Mammary epithelial cell (primary cell): ENCODE measurements around the gene SAP30BP.

ENCODE experiments used
- CTCF ChIP-seq, 2 donors: IDR thresholded peaks in 1 of 2; conservative IDR thresholded peaks in 1 of 2; 2 replicates each; pipeline ENCODE4 v1.5.1; 2011 to 2012; ENCODE audit warnings: inconsistent platforms in 2 of 2, low read length in 2 of 2, mild to moderate bottlenecking in 2 of 2, control low read depth in 1 of 2, low read depth in 1 of 2; ENCODE audit not compliant: insufficient read depth in 1 of 2; ENCODE audit errors: extremely low read depth in 1 of 2
- EZH2 ChIP-seq: IDR thresholded peaks from 2 replicates; pipeline ENCODE4 v1.6.1; 2012; ENCODE audit warnings: low read length, inconsistent platforms, borderline replicate concordance

DNA sequence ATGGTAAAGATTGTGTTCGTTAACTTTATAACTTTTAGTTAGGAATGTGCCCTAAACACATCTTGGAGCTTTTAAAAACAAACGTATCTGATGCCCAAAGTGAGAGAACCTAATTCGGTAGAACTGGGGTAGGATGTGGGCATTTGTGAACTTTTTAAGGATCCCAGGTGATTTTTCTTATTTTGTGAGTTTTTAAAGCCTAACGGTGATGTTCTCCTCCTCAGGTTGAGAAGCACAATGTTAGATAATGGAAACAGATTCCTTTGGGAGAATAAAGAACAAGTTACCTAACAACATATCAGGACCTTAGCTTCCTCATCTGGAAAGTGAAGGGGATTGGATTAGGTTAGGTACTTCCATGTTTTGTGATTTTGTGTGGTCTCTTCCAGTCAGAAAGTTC lies 687 bp downstream of the SAP30BP start:
- TF ChIP-seq CTCF (conservative IDR thresholded peaks at IDR 0.05 in 1 of 2, IDR thresholded peaks at IDR 0.05 in 1 of 2; ENCODE audit: extremely low read depth in 1 of 2, insufficient read depth in 1 of 2, low read depth in 1 of 2, low read length in 2 of 2): no peak
- no peak for TF ChIP-seq EZH2
